HG03045 (cell line): Measurements from ENCODE around the gene NDUFS5.
"Not testable (repeated sequence)": the region's sequence is repeated elsewhere in the genome, so short reads cannot be mapped to it uniquely, and the experiment has no call there.

Source experiments
- ATAC-seq: cut with Tn5 transposase; IDR thresholded peaks from one replicate; pipeline ENCODE4 v1.9.1; 2021; ENCODE audit warnings: mild to moderate bottlenecking, moderate library complexity; ENCODE audit not compliant: unreplicated experiment

Gene NDUFS5

DNA sequence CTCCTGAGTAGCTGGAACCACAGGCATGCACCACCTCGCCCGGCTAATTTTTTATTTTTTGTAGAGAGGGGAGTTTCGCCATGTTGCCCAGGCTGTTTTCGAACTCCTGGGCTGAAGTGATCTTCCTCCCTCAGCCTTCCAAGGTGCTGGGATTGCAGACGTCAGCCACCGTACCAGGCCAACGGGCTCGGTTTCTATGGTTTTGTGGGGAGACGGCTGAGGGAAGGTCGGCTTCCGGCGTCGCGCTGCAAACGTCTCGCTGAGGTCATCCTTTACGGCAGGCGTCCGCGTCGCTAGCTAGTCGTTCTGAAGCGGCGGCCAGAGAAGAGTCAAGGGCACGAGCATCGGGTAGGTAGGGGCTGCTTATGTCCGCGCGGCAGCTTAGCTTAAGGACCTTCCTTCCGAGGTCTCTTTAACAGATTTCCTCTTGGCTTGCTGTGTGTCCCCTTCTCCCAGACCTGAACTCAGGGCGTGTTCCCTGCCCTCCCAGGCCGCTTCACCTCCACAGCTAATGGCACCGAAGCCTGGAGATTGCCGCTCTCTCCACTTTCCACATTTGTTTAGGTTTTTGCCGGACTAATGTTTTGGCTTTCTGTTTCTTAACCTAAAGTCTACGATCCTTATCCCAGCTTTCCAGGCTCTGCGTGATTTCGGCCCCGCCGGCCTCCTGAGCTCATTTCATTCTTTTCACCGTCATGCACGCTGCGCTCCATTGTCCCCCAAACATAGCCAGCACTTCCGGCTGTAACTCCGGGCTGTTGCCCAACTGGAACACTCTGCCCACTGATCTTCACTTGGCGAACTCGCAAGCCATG is at the start of gene NDUFS5:
Gene NDUFS5, plus strand, starts transcription at position 300 of the 815 bp plus-strand sequence. CDS start 2,375 bp downstream, outside the sequence.
- peak; percentile 83 for ATAC-seq

GRCh38 chr1:38977399-38978244 is 48.5 kb upstream of the NDUFS5 start:
- not testable (repeated sequence) for ATAC-seq

DNA sequence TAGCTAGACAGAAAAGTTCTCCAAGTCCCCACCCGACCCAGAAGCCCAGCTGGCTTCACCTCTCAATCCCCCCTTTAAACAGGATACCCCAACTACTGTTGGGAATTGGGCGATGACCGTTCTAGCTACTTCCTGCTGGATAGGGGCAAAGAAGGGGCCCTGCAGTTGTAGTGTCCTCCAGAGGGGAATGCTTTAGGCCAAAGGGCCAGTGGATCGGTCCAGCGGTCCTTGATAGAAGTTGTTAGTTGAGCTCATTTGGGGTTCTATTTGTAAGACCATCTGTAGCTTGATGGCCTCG is 48.0 kb upstream of the NDUFS5 start:
- not testable (repeated sequence) for ATAC-seq

GRCh38 chr1:38979380-38979779 is 46.8 kb upstream of the NDUFS5 start:
- not testable (repeated sequence) for ATAC-seq

DNA sequence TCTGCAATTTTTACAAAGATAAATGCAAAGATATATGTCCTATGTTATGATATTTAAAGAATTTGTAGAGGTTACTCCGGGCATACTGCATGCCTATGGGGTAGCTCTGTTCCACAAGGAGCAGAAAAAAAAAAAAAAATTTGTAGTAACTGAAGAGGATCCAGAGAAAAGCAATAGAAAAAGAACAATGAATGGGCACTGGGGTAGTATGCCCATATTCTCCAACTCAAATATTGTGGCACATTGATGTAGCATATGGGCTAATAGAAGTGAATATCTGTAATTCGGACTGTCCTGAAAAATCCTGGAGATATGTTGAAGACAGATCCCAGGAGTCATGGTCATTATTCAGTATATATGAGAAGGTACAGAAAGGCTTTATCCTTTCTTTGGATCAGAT is 36.2 kb upstream of the NDUFS5 start:
- no peak for ATAC-seq

DNA sequence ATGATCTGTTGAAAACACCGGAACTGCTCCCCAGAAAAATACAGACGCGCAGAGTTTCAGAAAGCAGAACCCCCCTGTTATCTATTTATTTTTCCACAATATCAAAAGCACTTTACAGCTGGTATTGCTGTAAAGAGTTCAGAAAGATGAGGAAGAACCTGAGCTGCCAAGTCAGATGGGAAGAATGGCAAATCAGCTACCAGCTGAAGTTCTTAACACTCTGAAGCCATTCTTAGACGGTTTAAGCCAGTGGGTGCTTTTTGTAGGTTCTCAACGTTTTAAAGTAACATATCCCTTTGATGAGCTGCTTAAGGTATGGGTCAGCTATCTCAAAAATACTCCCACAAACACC is 35.8 kb upstream of the NDUFS5 start:
- no peak for ATAC-seq

DNA sequence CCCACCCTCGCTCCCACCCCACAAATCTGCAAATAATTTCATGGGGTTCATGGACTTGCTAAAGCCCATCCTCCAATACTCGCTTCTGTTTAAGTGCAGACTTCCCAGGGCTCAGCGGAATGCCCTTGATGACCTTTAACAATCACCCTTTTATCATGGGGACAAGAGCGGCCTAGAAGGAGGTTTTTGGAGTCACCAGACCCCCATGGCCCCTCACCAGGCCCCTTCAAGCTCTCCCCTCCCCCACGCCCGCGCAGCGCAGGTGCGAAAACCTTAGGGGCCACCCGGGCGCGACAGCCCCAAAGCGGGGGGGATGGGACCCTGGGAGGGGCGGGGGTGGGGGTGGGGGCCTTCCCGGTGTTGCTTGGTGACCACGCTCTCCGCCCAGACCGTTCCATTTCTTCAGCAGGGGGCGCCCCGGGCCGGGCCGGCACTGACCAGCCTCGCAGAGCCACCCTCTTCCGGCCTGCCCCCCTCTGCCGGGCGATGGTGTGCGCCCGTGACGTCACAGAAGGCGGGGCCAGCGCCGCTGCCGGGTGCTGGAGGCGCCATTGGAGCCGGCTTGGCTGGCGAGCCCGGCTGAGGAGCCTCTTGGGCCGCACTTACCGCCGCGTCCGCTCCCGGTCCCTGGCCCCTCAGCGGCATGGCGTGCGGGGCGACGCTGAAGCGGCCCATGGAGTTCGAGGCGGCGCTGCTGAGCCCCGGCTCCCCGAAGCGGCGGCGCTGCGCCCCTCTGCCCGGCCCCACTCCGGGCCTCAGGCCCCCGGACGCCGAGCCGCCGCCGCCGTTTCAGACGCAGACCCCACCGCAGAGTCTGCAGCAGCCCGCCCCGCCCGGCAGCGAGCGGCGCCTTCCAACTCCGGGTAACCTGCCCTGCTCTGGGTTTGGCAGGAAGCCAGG is 35.2 kb upstream of the NDUFS5 start, which contains the start of gene AKIRIN1:
Gene AKIRIN1, plus strand, starts transcription at position 539 of the 900 bp plus-strand sequence. Its CDS starts 105 bp downstream, at position 644.
- ATAC-seq: peak; percentile 93

- ATAC-seq: peak; percentile 7
Observed at GRCh38 chr1:38991638-38992411, 34.3 kb upstream of the NDUFS5 start.

DNA sequence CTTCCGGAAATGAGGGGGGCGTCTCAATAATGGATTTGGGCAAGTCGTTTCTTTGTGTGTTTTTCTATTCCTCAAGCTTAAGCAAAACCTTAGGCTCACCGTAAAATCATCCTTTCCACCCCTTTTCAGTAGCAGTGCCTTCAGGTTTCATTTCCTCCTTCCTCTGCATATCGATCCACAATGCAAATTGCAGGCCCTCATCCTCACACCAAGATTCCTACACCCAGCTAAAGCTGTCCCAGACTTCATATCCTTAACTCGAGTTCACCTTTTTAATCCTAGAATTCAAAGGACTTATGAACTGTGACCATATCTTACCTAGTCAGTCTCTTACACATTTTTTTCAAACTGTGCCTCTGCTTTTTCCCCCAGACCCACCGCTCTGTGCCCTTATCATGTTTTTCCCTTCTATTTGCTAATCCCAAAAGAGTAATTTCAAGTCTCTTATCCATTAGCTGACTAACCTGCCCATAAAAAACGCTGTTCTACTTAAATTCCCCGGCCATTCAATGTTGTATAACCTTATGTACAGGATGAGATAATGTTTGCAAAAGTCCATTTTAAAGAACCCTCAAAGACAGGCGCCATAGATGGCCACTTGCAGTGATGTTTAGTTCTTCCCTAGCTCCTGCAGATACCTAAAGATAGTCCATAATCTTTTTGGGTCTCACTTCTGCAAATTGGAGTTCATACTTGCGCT is 33.6 kb upstream of the NDUFS5 start:
- ATAC-seq: no peak

GRCh38 chr1:38994196-38994595 is 32.0 kb upstream of the NDUFS5 start:
- ATAC-seq: no peak

DNA sequence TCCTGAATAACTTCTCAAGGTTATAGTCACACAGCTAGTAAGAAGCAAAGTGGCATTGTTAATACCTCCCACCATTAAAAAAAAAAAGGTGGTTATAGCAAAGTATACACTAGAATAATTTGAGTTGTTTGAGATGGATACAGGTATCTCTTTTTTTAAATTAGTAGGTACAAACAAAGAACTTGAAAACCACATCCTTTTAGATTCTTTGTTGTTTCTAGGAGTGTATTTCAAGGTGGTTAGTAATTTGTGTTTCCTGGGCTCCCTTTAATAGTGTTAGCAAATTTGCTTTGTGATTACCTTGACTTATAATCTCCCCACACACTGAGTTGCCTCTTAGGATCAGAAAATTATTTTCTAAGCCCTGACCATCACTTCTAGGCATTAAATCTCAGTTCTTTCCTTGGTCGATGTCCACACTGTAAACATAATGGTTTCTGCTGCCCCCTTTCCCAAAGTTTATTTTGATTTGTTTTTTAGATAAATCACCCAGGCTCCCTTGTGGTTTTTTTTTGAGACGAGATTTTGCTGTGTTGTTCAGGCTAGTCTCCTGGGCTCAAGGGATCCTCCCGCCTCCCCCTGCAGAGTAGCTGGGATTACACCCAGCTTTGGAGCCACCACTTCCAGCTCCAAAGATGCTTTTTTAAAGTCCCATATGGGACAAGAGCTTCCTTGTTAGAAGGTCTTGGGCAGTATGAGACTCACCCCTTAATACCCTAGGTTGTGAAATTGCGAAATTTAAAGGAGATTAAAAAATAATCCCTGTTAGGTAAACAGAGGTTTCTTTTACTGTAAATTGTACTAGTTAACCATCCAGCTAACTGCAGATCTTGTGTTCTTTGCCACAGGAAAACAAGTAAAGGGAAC is 28.9 kb upstream of the NDUFS5 start:
- ATAC-seq: no peak

GRCh38 chr1:38997901-38998190 is 28.3 kb upstream of the NDUFS5 start:
- no peak for ATAC-seq

DNA sequence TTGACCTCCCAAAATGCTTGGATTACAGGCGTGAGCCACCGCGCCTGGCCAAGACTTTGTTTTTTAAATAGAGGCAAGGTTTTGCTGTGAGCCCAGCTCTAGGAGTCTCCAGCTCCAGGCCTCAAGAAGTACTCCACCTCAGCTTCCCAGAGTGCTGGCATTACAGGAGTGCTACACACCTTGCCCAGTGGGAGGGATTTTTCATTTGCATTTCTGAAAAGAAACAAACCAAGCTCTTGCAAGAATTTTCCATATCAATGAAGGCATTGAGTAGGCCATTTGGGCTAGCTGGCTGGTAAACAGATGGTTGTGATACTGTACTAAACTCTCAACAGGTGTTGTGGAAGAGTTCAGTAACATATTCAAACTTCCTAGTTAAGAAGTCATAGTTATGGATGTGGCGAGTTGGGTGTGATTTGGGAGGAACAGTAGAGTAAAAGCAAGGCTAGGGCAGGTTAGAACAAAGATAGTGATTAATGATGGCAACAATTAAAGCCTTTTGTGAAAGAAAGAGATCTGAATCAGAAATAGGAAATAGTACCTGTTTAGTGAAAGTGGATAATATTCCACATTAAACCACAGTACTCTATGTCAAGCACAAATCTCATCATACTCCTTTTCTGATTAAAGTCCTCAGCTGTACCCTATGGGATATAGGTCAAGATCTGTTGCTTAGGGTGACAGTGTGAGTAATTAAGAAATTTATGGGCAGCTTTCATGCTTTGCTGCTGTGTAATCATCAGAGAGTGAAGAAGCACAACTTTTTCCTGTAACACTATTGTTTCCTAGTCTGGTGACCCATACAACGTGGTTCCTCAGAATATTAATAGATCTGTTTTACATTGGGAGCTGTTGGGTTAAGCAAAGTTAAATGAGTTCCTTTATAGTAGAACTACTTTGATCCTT is 24.4 kb upstream of the NDUFS5 start:
- ATAC-seq: no peak

DNA sequence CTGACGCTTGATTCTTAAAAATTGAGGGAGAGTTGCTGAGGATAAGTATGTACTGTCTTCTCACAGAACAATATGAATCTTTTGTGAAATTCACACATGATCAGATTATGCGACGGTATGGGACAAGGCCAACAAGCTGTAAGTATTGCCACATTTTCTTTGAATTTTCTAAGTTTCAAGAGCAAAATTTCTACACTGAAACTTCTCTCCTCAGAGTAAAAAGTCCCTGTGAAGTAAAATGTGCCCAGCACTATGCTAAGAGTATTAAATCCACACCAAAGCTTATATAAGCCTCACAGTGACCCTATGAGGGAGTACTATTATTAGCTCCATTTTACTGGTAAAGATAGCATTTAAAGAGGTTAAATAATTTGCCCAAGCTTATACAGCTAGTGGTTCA is 22.9 kb upstream of the NDUFS5 start:
- ATAC-seq: no peak

GRCh38 chr1:39003794-39004193 is 22.4 kb upstream of the NDUFS5 start:
- ATAC-seq: no peak

GRCh38 chr1:39006287-39006686 is 19.9 kb upstream of the NDUFS5 start:
- no peak for ATAC-seq

GRCh38 chr1:39006726-39007645 is 19.2 kb upstream of the NDUFS5 start:
- ATAC-seq: no peak
